Measurements from ENCODE around the gene PTPRK. TPM values are rescaled to one million over a fixed set of nuclear protein-coding genes. Genes with fewer than 3 reads are reported as not detected.

PTPRK gene
- total RNA-seq, 2 donors from 2014 or later: 60.6 to 121 TPM

DNA sequence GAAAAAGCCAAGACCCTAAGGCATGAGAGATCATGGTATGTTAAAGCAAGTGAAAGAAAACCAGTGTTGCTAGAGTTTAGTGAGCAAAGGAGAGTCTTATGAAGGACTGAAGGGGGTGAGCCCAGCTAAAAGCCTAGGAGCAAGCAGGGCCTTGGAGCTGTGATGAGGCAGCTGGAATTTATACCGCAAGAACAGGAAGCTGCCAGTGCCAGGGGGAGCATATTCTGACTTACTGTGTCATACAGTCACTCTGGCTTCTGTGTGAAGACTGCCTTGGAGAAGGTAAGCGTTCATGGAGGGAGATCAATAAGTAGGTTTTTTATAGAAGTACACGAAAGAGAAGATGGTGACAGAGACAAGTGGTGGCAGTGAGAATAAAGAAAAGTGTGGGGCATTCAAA, 310.6 kb downstream of the PTPRK start:
- H3K4me3 ChIP-seq: no peak overlapping the region
- H3K4me1 ChIP-seq: peaks cover 12% of the 10 kb centered on the region
- no peaks in the 10 kb centered on the region for H3K9me3 ChIP-seq
- 76 to 91% methylated on average over 3 of the region's 3 CpGs for WGBS, 2 donors
- no peak for ATAC-seq
- no peak overlapping the region for H3K27ac ChIP-seq
- intact Hi-C loops (cut with DNase I): no loop called here
- no peaks in the 10 kb centered on the region for H3K36me3 ChIP-seq (replicated peaks in 1 of 2; ENCODE audit: insufficient read depth in 1 of 2, low read depth in 2 of 2)
- no peaks in the 10 kb centered on the region for H3K27me3 ChIP-seq
- TF ChIP-seq, protein P1, sequence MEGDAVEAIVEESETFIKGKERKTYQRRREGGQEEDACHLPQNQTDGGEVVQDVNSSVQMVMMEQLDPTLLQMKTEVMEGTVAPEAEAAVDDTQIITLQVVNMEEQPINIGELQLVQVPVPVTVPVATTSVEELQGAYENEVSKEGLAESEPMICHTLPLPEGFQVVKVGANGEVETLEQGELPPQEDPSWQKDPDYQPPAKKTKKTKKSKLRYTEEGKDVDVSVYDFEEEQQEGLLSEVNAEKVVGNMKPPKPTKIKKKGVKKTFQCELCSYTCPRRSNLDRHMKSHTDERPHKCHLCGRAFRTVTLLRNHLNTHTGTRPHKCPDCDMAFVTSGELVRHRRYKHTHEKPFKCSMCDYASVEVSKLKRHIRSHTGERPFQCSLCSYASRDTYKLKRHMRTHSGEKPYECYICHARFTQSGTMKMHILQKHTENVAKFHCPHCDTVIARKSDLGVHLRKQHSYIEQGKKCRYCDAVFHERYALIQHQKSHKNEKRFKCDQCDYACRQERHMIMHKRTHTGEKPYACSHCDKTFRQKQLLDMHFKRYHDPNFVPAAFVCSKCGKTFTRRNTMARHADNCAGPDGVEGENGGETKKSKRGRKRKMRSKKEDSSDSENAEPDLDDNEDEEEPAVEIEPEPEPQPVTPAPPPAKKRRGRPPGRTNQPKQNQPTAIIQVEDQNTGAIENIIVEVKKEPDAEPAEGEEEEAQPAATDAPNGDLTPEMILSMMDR (IDR thresholded peaks at IDR 0.05): no peak
- no peak for TF ChIP-seq POLR2A (IDR thresholded peaks at IDR 0.05)
- no peak for DNase-seq

GRCh38 chr6:128208851-128209580, 311.4 kb downstream of the PTPRK start:
- 84% methylated on average over 5 of the region's 5 CpGs for WGBS, 2 donors
- no peak for ATAC-seq
- H3K9me3 ChIP-seq: no peaks in the 10 kb centered on the region

DNA sequence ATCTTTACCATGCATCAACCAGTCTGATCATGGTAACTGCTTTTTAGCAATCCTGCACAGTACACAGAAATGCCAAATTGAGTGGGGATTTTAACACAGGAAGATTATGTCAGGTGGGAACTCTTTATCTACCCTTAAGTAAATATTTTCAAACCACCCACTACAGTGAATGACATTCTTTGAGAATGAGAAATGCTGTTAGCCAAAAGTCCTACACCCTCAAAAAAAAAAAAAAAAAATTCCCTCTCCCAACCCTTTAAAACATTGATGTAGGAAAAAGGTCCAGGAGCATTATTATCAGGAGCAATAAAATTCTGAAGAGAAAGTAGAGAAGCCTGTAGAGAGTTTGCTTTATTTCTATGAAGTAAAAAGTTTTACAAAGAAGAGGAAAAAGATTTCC, 312.3 kb downstream of the PTPRK start:
- intact Hi-C loops (cut with DNase I): no loop called here
- Histone ChIP-seq H3K36me3 (replicated peaks in 1 of 2; ENCODE audit: insufficient read depth in 1 of 2, low read depth in 2 of 2) (no peaks in the 10 kb centered on the region), H3K27me3 (no peaks in the 10 kb centered on the region), H3K4me3 (no peak overlapping the region), H3K9me3 (no peaks in the 10 kb centered on the region), H3K27ac (peak overlapping the region in 1 of 4 donors; percentile 29), H3K4me1 (peaks cover 12% of the 10 kb centered on the region)
- no peak for DNase-seq
- peak; percentile 67 for ATAC-seq
- TF ChIP-seq POLR2A (IDR thresholded peaks at IDR 0.05): no peak
- TF ChIP-seq, protein P1 (IDR thresholded peaks at IDR 0.05): no peak

More at GRCh38 chr6:128208851-128209580, 311.4 kb downstream of the PTPRK start:
- intact Hi-C loops (cut with DNase I): no loop called here
- TF ChIP-seq POLR2A (IDR thresholded peaks at IDR 0.05): no peak
- TF ChIP-seq, protein P1 (IDR thresholded peaks at IDR 0.05): no peak
- peak overlapping the region in 2 of 4 donors; percentile 11 to 29 for H3K27ac ChIP-seq
- H3K27me3 ChIP-seq: no peaks in the 10 kb centered on the region
- no peak overlapping the region for H3K4me3 ChIP-seq
- no peaks in the 10 kb centered on the region for H3K36me3 ChIP-seq (replicated peaks in 1 of 2; ENCODE audit: insufficient read depth in 1 of 2, low read depth in 2 of 2)
- no peak for DNase-seq
- H3K4me1 ChIP-seq: peaks cover 12% of the 10 kb centered on the region

DNA sequence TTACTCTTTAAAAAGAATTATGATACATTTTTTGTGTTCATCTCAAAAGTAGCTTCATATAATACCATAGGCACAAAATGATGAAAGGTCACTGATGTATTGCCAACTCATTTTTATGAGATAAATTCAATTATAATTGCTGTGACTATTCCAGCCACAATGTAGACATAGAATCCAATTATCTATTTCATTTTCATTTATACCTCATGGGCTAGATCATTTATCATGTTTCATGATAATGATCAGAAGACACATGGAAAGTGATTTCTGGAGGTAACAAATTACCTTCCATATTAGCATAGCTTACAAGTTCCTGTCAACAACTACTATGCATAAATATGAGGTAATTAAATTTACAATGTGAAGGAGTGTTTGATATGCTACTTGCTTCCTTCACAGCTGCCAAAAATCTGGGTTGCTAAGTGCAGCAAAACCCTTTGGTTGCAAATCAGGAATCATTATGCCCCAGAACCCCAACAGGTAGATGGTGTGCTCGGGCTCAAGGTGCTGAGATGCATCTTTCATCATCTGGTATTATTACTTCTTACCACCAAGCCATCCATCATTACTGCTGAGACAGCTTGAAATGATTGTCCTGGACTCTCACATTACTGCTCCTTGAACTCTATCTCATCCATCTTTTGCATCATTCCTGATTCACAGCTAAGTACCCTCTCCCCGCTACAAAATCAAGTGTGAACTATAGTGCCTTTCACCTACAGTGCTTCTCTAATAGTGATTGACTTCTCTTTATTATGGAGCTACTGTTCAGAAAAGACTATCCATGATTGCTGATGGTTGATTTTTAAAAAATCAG, 313.6 kb downstream of the PTPRK start:
- no peak for TF ChIP-seq POLR2A (IDR thresholded peaks at IDR 0.05)
- TF ChIP-seq, protein P1 (IDR thresholded peaks at IDR 0.05): no peak
- intact Hi-C loops (cut with DNase I): no loop called here

More for the DNA sequence above, 313.6 kb downstream of the PTPRK start:
- ATAC-seq (no peak), DNase-seq (no peak)
- no peaks in the 10 kb centered on the region for H3K9me3 ChIP-seq
- no peaks in the 10 kb centered on the region for H3K27me3 ChIP-seq
- H3K4me3 ChIP-seq: no peak overlapping the region
- peaks cover 12% of the 10 kb centered on the region for H3K4me1 ChIP-seq
- 95 to 98% methylated on average over 2 of the region's 2 CpGs for WGBS, 2 donors
- H3K27ac ChIP-seq: no peak overlapping the region
- no peaks in the 10 kb centered on the region for H3K36me3 ChIP-seq (replicated peaks in 1 of 2; ENCODE audit: insufficient read depth in 1 of 2, low read depth in 2 of 2)
